Mononuclear cell (primary cell): Measurements from ENCODE around the gene STIM1. TPM values are rescaled to one million over a fixed set of nuclear protein-coding genes. Genes with fewer than 3 reads are reported as not detected.
"Not testable (repeated sequence)": the region's sequence is repeated elsewhere in the genome, so short reads cannot be mapped to it uniquely, and the experiment has no call there.

Source experiments
- H3K27me3 ChIP-seq: 2 replicates; pipeline ENCODE4 v1.6.0; 2011; ENCODE audit warnings: low read length, control low read depth; ENCODE audit not compliant: insufficient read depth
- H3K4me1 ChIP-seq: 2 replicates; pipeline ENCODE4 v1.5.1; 2011; ENCODE audit warnings: mild to moderate bottlenecking, low read length, control low read depth; ENCODE audit not compliant: insufficient read depth
- H3K4me3 ChIP-seq: 2 replicates; pipeline ENCODE4 v1.5.1; 2011; ENCODE audit warnings: mild to moderate bottlenecking, low read length, moderate library complexity
- H3K9me3 ChIP-seq: 2 replicates; pipeline ENCODE4 v1.5.1; 2011; ENCODE audit warnings: low read depth, mild to moderate bottlenecking, control low read depth, low read length
- total RNA-seq: library from RNA; depleted of rRNA; stranded (reverse); fragments of >200 nt; gene quantifications from one replicate; pipeline ENCODE4 v1.2.3, GENCODE V29; 2012

The STIM1 gene
- total RNA-seq, 1 donor: 55.8 TPM

DNA sequence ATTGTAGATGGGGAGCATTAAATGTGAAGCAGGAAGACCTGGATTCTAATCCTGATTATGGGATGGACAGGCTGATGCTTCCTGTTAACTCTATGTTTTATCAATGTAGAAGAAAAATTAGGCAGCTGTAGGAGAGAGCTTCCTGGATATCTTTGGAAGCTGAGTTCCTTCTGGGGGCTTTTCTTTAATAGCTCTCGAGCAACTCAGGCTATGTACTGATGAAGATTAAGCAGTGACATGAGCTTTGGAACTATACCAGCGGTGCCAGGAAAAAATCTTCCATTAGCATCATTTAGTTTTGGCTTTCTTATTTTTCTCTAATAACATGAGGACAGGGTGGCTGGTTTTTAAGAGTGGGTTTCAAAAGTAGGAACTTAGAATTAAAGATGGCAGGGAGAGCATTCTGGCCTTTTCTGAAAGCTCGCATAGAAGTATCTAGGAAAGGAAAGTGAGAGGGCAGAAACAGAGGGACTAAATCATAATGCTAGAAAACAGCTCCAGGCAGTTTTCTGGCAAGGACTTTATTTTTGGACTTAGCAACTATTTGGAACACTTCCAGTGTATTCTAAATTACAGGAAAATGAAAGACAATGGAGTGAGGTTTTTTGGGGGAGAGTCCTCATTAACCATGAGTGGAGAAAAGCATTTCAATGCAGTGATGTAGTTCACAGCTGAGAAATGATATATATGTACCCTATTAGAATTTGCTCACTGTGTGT lies 169.9 kb downstream of the STIM1 start:
- no peaks in the 10 kb centered on the region for H3K9me3 ChIP-seq
- H3K27me3 ChIP-seq: no peaks in the 10 kb centered on the region
- no peaks in the 10 kb centered on the region for H3K4me1 ChIP-seq
- no peak overlapping the region for H3K4me3 ChIP-seq

GRCh38 chr11:4025967-4026324 lies 170.5 kb downstream of the STIM1 start:
- Histone ChIP-seq H3K27me3 (no peaks in the 10 kb centered on the region), H3K4me1 (no peaks in the 10 kb centered on the region), H3K9me3 (no peaks in the 10 kb centered on the region), H3K4me3 (no peak overlapping the region)

GRCh38 chr11:4026389-4026788 lies 170.9 kb downstream of the STIM1 start:
- Histone ChIP-seq H3K4me3 (no peak overlapping the region), H3K27me3 (no peaks in the 10 kb centered on the region), H3K9me3 (no peaks in the 10 kb centered on the region), H3K4me1 (no peaks in the 10 kb centered on the region)

- Histone ChIP-seq H3K4me3 (no peak overlapping the region), H3K27me3 (no peaks in the 10 kb centered on the region), H3K4me1 (no peaks in the 10 kb centered on the region), H3K9me3 (no peaks in the 10 kb centered on the region)
These were observed 172.3 kb downstream of the STIM1 start for GRCh38 chr11:4027746-4028145.

DNA sequence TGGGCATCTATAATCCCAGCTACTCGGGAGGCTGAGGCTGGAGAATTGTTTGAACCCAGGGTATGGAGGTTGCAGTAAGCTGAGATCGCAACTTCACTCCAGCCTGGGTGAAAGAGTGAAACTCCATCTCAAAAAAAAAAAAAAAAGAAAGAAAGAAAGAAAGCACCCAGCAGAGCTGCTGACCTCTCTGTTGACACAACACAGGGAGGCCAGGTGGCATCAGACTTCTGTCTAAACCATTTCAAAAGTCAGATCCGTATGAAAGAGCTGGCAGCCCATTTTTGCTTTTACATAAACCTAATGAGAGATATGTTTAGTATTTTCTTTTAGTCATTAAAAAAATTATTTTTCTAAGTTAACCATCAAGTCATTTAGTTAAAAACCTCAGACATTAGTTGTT lies 174.7 kb downstream of the STIM1 start:
- Histone ChIP-seq H3K4me1 (no peaks in the 10 kb centered on the region), H3K27me3 (no peaks in the 10 kb centered on the region), H3K9me3 (no peaks in the 10 kb centered on the region), H3K4me3 (no peak overlapping the region)

GRCh38 chr11:4032097-4032496 lies 176.6 kb downstream of the STIM1 start:
- Histone ChIP-seq H3K4me3 (no peak overlapping the region), H3K4me1 (no peaks in the 10 kb centered on the region), H3K9me3 (no peaks in the 10 kb centered on the region), H3K27me3 (no peaks in the 10 kb centered on the region)

- Histone ChIP-seq H3K4me1 (no peaks in the 10 kb centered on the region), H3K27me3 (no peaks in the 10 kb centered on the region), H3K9me3 (no peaks in the 10 kb centered on the region), H3K4me3 (no peak overlapping the region)
These were observed 180.5 kb downstream of the STIM1 start for GRCh38 chr11:4035985-4036384.

DNA sequence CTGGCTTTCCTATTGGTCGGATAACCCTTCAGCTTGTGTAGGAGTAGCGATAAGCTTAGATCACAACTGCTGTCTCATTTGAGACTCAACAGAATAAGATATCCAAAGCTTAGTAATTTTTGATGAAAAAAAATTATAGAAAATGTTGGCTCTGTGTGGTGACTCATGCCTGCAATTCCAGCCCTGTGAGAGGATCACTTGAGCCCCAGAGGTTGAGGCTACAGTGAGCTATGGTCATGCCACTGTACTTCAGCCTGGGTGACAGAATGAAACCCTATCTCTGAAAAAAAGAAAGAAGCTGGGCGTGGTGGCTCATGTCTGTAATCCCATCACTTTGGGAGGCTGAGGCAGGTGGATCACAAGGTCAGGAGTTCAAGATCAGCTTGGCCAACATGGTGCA lies 183.5 kb downstream of the STIM1 start:
- peaks cover 4% of the 10 kb centered on the region for H3K4me1 ChIP-seq
- no peaks in the 10 kb centered on the region for H3K27me3 ChIP-seq
- no peaks in the 10 kb centered on the region for H3K9me3 ChIP-seq
- no peak overlapping the region for H3K4me3 ChIP-seq

DNA sequence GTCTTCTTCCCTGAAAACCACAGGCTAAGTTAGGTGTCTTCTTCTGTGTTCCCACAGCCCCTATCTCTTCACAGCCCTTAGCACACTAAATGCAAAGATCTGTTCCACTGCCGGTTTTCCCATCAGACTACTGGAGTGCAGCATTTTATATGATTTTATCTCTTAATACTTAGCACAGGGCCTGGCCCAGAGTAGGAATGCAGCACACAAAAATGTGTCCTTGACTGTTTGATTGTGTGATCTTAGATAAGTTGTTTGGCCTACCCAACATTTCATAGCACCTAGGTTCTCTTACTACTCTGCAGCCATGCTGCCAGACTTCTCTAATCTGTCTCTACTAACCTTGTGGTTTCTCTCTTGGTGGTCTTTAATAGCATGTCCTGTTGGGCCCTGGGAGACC lies 185.0 kb downstream of the STIM1 start:
- no peaks in the 10 kb centered on the region for H3K27me3 ChIP-seq
- no peak overlapping the region for H3K4me3 ChIP-seq
- peaks cover 4% of the 10 kb centered on the region for H3K4me1 ChIP-seq
- no peaks in the 10 kb centered on the region for H3K9me3 ChIP-seq

GRCh38 chr11:4041731-4042391 lies 186.4 kb downstream of the STIM1 start:
- Histone ChIP-seq H3K27me3 (no peaks in the 10 kb centered on the region), H3K4me1 (peaks cover 4% of the 10 kb centered on the region), H3K4me3 (no peak overlapping the region)

DNA sequence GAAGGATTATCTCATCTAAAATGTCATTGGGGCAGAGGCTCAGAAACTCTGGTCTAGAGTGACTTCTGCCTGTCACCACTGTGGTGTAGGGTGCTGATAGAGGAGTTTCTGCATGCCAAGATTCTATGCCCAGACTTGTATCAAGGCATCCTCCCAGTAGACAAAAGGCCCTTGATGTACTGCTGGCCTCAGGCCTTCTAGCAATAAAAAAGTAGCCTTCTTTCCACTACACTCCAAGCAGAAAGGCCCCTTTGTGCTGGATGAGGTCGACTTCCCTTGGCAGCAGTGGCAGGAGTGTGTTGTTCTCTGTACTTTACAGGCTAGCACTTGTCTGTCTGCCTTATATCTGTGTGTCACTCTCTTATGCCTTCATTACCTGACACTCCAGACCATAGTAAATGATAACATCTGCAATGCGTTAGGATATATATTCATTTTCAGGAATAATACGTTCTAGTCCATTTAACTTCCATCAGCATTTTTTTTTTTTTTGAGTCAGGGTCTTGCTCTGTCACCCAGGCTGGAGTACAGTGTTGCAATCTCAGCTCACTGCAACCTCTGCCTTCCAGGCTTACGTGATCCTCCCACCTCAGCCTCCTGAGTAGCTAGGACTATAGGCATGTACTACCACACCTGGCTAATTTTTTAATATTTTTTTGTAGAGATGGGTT lies 189.6 kb downstream of the STIM1 start:
- no peaks in the 10 kb centered on the region for H3K27me3 ChIP-seq

More at GRCh38 chr11:4041731-4042391, 186.4 kb downstream of the STIM1 start:
- no peaks in the 10 kb centered on the region for H3K9me3 ChIP-seq

DNA sequence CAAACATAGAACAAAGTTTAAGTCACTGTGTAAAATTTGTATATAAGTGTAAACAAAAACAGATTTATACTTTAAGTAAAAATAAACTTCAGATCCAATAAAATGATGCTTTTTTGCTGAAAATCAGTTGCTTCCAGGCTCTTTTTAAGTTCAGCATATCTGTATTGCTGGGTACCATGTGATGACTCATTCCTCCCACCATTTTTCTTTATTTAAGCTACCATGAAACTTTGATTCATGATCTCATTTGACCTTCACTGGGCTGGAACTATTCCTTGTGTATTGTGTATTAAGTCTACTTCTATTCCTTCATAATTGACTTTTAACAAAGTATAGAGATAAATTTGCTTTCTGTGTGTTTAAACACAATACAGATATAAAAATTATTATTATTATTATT lies 192.9 kb downstream of the STIM1 start:
- H3K4me1 ChIP-seq: peaks cover 23% of the 10 kb centered on the region
- H3K4me3 ChIP-seq: no peak overlapping the region
- H3K27me3 ChIP-seq: no peaks in the 10 kb centered on the region
- no peaks in the 10 kb centered on the region for H3K9me3 ChIP-seq

More for the DNA sequence above, 189.6 kb downstream of the STIM1 start:
- Histone ChIP-seq H3K4me1 (peaks cover 20% of the 10 kb centered on the region), H3K4me3 (no peak overlapping the region), H3K9me3 (no peaks in the 10 kb centered on the region)

GRCh38 chr11:4049006-4049405 lies 193.5 kb downstream of the STIM1 start:
- no peaks in the 10 kb centered on the region for H3K27me3 ChIP-seq
- H3K4me3 ChIP-seq: no peak overlapping the region

DNA sequence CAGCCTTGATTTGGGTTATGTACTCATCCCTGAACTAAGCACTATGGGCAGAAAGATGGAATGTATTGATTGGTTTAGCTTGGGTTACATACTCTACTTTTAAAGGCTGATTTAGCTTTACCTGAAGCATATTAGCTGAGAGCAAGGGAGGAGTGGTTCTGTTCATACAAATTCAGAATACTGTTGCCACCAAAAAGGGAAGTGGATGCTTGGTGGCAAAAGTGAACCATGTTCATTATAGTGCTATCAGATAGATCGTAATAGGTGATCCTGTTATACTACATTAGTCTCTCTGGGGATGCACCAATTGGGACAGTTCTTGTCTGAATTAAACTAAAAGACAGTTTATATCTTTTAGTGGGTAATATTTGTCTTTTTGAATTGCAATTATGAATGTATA lies 194.7 kb downstream of the STIM1 start:
- H3K9me3 ChIP-seq: no peaks in the 10 kb centered on the region
- peaks cover 23% of the 10 kb centered on the region for H3K4me1 ChIP-seq
- no peak overlapping the region for H3K4me3 ChIP-seq
- H3K27me3 ChIP-seq: no peaks in the 10 kb centered on the region

More at GRCh38 chr11:4049006-4049405, 193.5 kb downstream of the STIM1 start:
- H3K4me1 ChIP-seq: peaks cover 23% of the 10 kb centered on the region
- no peaks in the 10 kb centered on the region for H3K9me3 ChIP-seq

DNA sequence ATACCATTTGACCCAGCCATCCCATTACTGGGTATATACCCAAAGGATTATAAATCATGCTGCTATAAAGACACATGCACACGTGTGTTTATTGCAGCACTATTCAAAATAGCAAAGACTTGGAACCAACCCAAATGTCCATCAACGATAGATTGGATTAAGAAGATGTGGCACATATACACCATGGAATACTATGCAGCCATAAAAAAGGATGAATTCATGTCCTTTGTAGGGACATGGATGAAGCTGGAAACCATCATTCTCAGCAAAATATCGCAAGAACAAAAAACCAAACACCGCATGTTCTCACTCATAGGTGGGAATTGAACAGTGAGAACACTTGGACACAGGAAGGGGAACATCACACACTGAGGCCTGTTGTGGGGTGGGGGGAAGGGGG lies 197.7 kb downstream of the STIM1 start:
- not testable (repeated sequence) for H3K9me3 ChIP-seq, H3K27me3 ChIP-seq, H3K4me3 ChIP-seq
- peaks cover 43% of the 10 kb centered on the region for H3K4me1 ChIP-seq
